ENCODE measurements around the gene ULK2.
A peak's percentile ranks its signal among the peaks of the same experiment; 100 is the strongest.

The ULK2 gene

DNA sequence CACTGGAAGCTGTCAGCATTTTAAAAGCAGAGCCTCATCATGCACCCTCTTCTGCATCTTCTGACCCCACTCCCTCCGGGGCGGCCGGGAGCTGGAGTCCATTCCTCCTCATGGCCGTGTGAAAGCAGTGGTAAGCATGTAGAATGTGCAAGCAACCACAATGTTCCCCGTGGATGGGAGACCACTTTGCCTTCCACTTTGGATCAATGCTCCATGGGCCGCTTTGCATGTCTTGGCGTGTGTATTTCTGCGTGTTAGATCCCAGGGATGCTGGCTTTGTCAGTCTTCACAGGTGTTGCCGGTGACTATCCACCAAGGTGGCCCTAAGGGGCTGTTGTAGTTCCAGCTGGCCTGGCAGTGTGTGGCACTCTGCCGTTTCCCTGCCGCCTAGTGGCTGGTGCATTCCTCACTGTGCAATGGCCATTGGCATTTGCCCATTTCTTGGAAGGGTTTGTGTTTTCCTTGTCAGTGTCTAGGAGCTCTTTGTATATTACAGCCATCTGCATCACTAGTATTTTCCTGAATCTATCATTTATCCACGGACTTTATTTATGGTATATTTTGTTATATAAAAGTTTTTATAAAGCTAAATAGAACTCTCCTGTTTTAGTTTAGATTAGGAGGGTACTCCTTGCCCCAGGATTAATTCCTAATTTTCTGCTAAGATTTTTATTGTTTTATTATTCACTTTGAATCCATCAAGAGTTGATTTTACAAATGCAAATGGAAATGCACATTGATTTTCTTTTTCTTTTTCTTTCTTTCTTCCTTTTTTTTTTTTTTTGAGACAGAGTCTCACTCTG is 113.9 kb downstream of the ULK2 start:
- peaks cover 16 to 22% of the 10 kb centered on the region in 2 donors for H3K27me3 Mint-ChIP-seq
- no peak for DNase-seq
- peak overlapping the region; percentile 91 for H3K27ac Mint-ChIP-seq
- peaks cover 47 to 56% of the 10 kb centered on the region in 2 donors for H3K4me1 Mint-ChIP-seq
- H3K4me3 Mint-ChIP-seq = peak overlapping the region; percentile 35 to 44
- H3K9me3 Mint-ChIP-seq = peaks cover 0 to 2% of the 10 kb centered on the region in 2 donors
- ATAC-seq (replicated peaks) = no peak
- no peaks in the 10 kb centered on the region for H3K36me3 Mint-ChIP-seq

- peak; percentile 19 for DNase-seq
- peaks cover 20 to 23% of the 10 kb centered on the region in 2 donors for H3K27me3 Mint-ChIP-seq
- H3K9me3 Mint-ChIP-seq = peaks cover 0 to 2% of the 10 kb centered on the region in 2 donors
- peak overlapping the region in 1 of 2 donors; percentile 22 for H3K4me3 Mint-ChIP-seq
- H3K27ac Mint-ChIP-seq = peak overlapping the region; percentile 47
- no peaks in the 10 kb centered on the region for H3K36me3 Mint-ChIP-seq
- ATAC-seq (replicated peaks) = peak; percentile 18 to 33
- peaks cover 47 to 56% of the 10 kb centered on the region in 2 donors for H3K4me1 Mint-ChIP-seq
These were observed 114.7 kb downstream of the ULK2 start for GRCh38 chr17:19753051-19753509.

- DNase-seq (no peak), ATAC-seq (replicated peaks) (no peak)
- Mint-ChIP-seq H3K4me3 (peak overlapping the region in 1 of 2 donors; percentile 22), H3K36me3 (no peaks in the 10 kb centered on the region), H3K27ac (peak overlapping the region; percentile 47), H3K4me1 (peaks cover 47 to 56% of the 10 kb centered on the region in 2 donors), H3K9me3 (peaks cover 0 to 2% of the 10 kb centered on the region in 2 donors), H3K27me3 (peaks cover 26 to 29% of the 10 kb centered on the region in 2 donors)
These were observed 115.3 kb downstream of the ULK2 start for GRCh38 chr17:19752216-19753050.

GRCh38 chr17:19750835-19751234 is 116.9 kb downstream of the ULK2 start:
- Mint-ChIP-seq H3K4me3 (no peak overlapping the region), H3K27me3 (peaks cover 26 to 31% of the 10 kb centered on the region in 2 donors), H3K9me3 (peaks cover 0 to 2% of the 10 kb centered on the region in 2 donors), H3K27ac (no peak overlapping the region), H3K36me3 (no peaks in the 10 kb centered on the region), H3K4me1 (peaks cover 36 to 41% of the 10 kb centered on the region in 2 donors)
- ATAC-seq (replicated peaks) (no peak), DNase-seq (no peak)

DNA sequence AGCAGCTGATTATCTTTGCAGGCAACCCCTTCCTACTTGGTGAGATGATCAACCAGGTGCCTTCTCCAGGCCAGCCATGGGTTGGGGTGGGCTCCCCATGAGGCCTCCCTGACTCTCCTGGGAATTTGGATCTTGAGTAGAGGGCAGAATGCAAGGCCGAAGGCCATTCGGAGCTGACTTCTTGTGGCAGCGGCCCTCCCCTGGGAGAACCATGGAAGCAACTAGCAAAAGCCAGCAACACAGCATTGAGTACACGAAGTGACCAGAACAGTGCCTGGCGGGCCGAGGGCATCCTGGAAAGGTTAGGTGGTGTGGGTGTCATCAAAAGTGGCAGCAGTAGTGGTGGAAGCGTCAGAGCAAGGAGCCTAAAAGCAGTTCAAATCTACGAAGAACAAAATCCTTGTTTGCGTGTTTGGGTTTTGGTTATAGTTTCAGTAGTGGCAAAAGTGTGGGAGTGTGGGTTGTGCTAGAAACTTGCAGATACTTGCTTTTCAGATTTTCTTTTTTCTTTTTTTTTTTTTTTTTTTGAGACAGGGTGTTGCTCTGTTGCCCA is 117.6 kb downstream of the ULK2 start:
- peaks cover 29 to 37% of the 10 kb centered on the region in 2 donors for H3K4me1 Mint-ChIP-seq
- H3K27ac Mint-ChIP-seq = no peak overlapping the region
- ATAC-seq (replicated peaks) = no peak
- H3K36me3 Mint-ChIP-seq = no peaks in the 10 kb centered on the region
- H3K9me3 Mint-ChIP-seq = no peaks in the 10 kb centered on the region
- H3K4me3 Mint-ChIP-seq = no peak overlapping the region
- H3K27me3 Mint-ChIP-seq = peaks cover 26 to 37% of the 10 kb centered on the region in 2 donors
- DNase-seq = no peak

- no peak for DNase-seq
- peaks cover 29 to 50% of the 10 kb centered on the region in 2 donors for H3K27me3 Mint-ChIP-seq
- H3K9me3 Mint-ChIP-seq = no peaks in the 10 kb centered on the region
- no peak overlapping the region for H3K4me3 Mint-ChIP-seq
- H3K36me3 Mint-ChIP-seq = no peaks in the 10 kb centered on the region
- no peak for ATAC-seq (replicated peaks)
- H3K4me1 Mint-ChIP-seq = peaks cover 26 to 36% of the 10 kb centered on the region in 2 donors
- H3K27ac Mint-ChIP-seq = no peak overlapping the region
These were observed 118.9 kb downstream of the ULK2 start for GRCh38 chr17:19748807-19749193.

DNA sequence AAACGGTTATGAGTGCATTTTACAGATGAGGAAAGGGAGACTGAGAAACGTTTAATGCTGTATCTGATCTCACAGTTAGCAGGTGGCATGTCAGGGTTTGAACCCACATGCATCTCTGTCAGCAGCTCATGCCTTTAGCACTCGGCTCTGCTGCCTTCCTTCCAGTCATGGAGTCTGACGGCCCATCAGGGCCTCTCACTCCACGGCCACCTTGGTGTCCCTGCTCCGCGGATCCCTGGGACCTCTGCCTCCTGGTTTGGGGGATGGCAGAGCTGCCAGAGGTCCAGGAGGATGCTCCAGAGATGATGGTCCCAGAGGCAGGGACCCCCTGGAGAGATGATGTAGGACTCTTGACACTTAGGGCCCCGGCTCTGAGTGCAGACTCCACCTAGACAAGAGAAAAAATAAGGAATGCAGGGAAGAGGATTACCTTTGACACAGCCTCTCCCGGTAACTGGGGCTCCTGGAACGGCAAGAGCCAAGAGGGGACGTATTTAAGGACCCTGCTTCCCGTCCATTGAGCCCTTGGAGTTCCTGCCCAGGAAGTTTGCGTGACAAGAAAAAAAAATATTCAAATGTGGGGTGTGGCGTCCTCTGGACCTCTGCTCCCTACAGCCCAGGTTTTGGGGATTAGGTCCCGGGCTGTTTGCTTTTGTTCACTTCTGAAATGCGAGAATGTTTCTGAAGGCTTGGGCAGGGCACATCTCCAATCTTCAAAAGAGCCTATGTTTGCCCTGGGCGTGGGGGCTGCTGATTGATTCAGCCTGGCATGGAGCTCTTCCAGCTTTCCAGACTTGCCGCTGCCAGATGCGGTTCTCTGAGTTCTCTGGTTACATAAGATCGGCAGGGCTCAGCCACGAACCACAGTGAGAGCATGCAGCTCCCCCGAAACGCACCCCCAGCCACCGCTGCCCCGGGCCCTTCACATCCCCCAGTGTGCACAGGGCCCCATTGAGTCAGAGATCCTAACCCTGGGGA is 119.6 kb downstream of the ULK2 start, which contains the start of gene ALDH3A1:
Gene ALDH3A1 (minus strand): TSS at position 470 of the 978 bp plus-strand sequence. CDS start 3,169 bp downstream, outside the sequence.
- Mint-ChIP-seq H3K27me3 (peaks cover 29 to 57% of the 10 kb centered on the region in 2 donors), H3K36me3 (no peaks in the 10 kb centered on the region), H3K4me1 (peaks cover 20 to 30% of the 10 kb centered on the region in 2 donors), H3K4me3 (no peak within 1 kb of the TSS), H3K27ac (no peak within 1 kb of the TSS), H3K9me3 (no peaks in the 10 kb centered on the region)
- ATAC-seq (replicated peaks) (no peak), DNase-seq (no peak)

- Mint-ChIP-seq H3K27ac (no peak overlapping the region), H3K4me3 (no peak overlapping the region), H3K27me3 (peaks cover 29 to 65% of the 10 kb centered on the region in 2 donors), H3K36me3 (no peaks in the 10 kb centered on the region), H3K4me1 (peaks cover 15 to 21% of the 10 kb centered on the region in 2 donors), H3K9me3 (no peaks in the 10 kb centered on the region)
- DNase-seq (no peak), ATAC-seq (replicated peaks) (no peak)
These were observed 120.5 kb downstream of the ULK2 start for GRCh38 chr17:19747159-19747719.

GRCh38 chr17:19746517-19746916 is 121.2 kb downstream of the ULK2 start:
- DNase-seq (no peak), ATAC-seq (replicated peaks) (no peak)
- no peaks in the 10 kb centered on the region for H3K9me3 Mint-ChIP-seq
- peaks cover 29 to 65% of the 10 kb centered on the region in 2 donors for H3K27me3 Mint-ChIP-seq
- no peak overlapping the region for H3K4me3 Mint-ChIP-seq
- peak overlapping the region; percentile 5 for H3K27ac Mint-ChIP-seq
- H3K36me3 Mint-ChIP-seq = no peaks in the 10 kb centered on the region
- peaks cover 12 to 16% of the 10 kb centered on the region in 2 donors for H3K4me1 Mint-ChIP-seq

DNA sequence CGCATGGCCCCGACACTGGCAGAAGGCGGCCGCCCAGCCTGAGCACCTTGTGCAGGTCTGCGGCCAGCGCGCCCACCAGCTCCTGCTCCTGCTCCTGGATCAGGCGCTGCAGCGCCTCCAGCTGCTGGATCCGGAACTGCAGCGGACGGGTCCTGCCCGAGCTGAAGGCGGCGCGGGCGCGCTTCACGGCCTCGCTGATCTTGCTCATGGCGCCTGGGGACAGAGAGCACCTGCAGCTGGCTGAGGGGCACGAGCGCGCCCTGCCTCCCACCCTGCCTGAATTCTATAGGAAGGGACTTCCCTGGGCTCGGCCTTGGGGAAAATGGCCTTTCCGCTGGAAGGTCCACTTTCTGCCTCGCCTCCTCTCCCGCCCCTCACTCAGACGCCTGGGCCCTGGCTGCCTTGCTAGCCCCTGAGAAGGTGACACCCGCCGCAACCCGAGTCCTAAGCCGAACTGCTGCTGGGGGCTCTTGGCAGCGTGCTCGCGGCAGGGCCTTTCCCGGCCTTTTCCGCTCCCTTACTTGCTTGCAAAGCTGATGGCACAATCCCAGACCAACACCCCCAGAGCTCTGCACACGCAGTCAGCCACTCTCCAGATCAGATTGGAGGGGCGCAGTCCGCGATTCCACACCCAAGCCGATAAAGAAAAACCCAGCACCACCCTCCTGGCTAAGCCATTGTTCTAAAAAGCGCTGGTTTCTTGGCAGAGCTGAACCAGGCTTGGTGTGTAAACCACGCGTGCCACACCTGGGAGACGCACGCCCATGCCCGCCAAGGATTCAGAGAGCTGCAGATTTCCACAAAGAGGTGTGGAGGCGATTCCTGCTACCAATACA is 122.6 kb downstream of the ULK2 start:
- ATAC-seq (replicated peaks) = peak; percentile 90 to 92
- DNase-seq = peak; percentile 80
- H3K9me3 Mint-ChIP-seq = no peaks in the 10 kb centered on the region
- H3K27me3 Mint-ChIP-seq = peaks cover 21 to 57% of the 10 kb centered on the region in 2 donors
- peak overlapping the region; percentile 70 to 82 for H3K4me3 Mint-ChIP-seq
- no peak overlapping the region for H3K27ac Mint-ChIP-seq
- H3K4me1 Mint-ChIP-seq = peaks cover 6 to 16% of the 10 kb centered on the region in 2 donors
- H3K36me3 Mint-ChIP-seq = no peaks in the 10 kb centered on the region

DNA sequence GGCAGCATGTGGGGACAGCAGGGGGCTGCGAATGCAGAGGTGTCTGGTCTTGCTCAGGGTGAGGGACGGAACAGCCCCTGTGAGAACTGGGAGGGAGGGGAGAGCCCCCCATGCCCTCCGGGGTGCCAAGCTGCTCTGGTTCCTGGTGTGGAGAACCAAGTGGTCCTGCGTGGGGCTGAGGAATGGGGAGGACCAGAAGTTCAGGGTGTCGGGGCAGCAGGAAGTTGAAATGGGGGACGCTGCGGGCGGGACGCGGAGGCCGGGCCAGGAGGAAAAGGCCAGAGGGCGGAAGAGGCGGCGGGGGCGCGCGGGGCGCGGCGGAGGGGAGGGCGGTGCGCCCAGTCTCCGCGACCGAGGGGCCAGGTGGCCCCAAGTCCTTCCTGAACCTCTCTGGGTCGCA is 123.2 kb downstream of the ULK2 start:
- peaks cover 21 to 56% of the 10 kb centered on the region in 2 donors for H3K27me3 Mint-ChIP-seq
- no peaks in the 10 kb centered on the region for H3K9me3 Mint-ChIP-seq
- no peaks in the 10 kb centered on the region for H3K36me3 Mint-ChIP-seq
- H3K4me1 Mint-ChIP-seq = peaks cover 6 to 16% of the 10 kb centered on the region in 2 donors
- H3K4me3 Mint-ChIP-seq = peak overlapping the region; percentile 82 to 88
- DNase-seq (no peak), ATAC-seq (replicated peaks) (peak in 1 of 2 donors; percentile 56)
- H3K27ac Mint-ChIP-seq = no peak overlapping the region
